Stomach (tissue), 4 donors: Measurements from ENCODE around the gene EGFR.

Experiments
- CTCF ChIP-seq, 7 experiments: fragments of 450-650 bp in 4 of 7; fragments of 200-600 bp in 3 of 7; sonication (generic) in 3 of 7; IDR thresholded peaks; one replicate each; pipeline ENCODE4 v1.5.1; 2016 to 2019; ENCODE audit warnings: antibody characterized with exemption in 7 of 7, control low read depth in 2 of 7, mild to moderate bottlenecking in 1 of 7
- EP300 ChIP-seq: sonication (generic); formaldehyde crosslinking; IDR thresholded peaks from one replicate; pipeline ENCODE4 v1.6.1; 2017; ENCODE audit warnings: antibody characterized with exemption

GRCh38 chr7:55092186-55092974, 73.6 kb downstream of the EGFR start:
- no peak for TF ChIP-seq EP300
- TF ChIP-seq CTCF (IDR thresholded peaks at IDR 0.05), result no peak
